Measurements from ENCODE around the gene RUFY3.
"Not testable (repeated sequence)": the region's sequence is repeated elsewhere in the genome, so short reads cannot be mapped to it uniquely, and the experiment has no call there.

RUFY3 gene

GRCh38 chr4:70678383-70678999, 43.3 kb upstream of the RUFY3 start:
- no peak overlapping the region for H3K9ac ChIP-seq (ENCODE audit: low read length)
- H4K91ac ChIP-seq (ENCODE audit: low read depth, low read length): no peak overlapping the region
- no peak overlapping the region for H3K4ac ChIP-seq (ENCODE audit: low read depth, low read length)
- no peak overlapping the region for H3K14ac ChIP-seq (ENCODE audit: low read length)
- H3K4me1 ChIP-seq (ENCODE audit: control insufficient read depth in 1 of 2, insufficient read depth in 2 of 2, low read length in 2 of 2): no peaks in the 10 kb centered on the region
- H3K79me1 ChIP-seq (ENCODE audit: low read length): no peaks in the 10 kb centered on the region
- WGBS (ENCODE audit: extremely low coverage, insufficient coverage, insufficient read length): 100% methylated on average over 1 of the region's 1 CpG
- no peak overlapping the region for H2AFZ ChIP-seq (ENCODE audit: insufficient read depth, low read length, poor library complexity)
- no peaks in the 10 kb centered on the region for H3K36me3 ChIP-seq (ENCODE audit: control insufficient read depth in 1 of 2, insufficient read depth in 2 of 2, low read length in 2 of 2)
- no peaks in the 10 kb centered on the region for H3K79me2 ChIP-seq (ENCODE audit: control insufficient read depth, insufficient read depth, low read length, poor library complexity)
- H2BK12ac ChIP-seq (ENCODE audit: low read length): no peak overlapping the region
- no peak overlapping the region for H3K4me2 ChIP-seq (ENCODE audit: low read length)
- no peaks in the 10 kb centered on the region for H3K9me3 ChIP-seq (ENCODE audit: insufficient read depth, low read depth, low read length)
- H3K4me3 ChIP-seq (ENCODE audit: low read depth, low read length): no peak overlapping the region
- no peak for DNase-seq
- no peak overlapping the region for H2BK5ac ChIP-seq (ENCODE audit: low read depth, low read length, poor library complexity)
- no peak overlapping the region for H3K27ac ChIP-seq (ENCODE audit: low read depth, low read length)
- no peak overlapping the region for H4K12ac ChIP-seq (ENCODE audit: low read depth, low read length)
- H3K27me3 ChIP-seq (ENCODE audit: insufficient read depth, low read length): no peaks in the 10 kb centered on the region
- no peak overlapping the region for H4K8ac ChIP-seq (ENCODE audit: low read depth, low read length)
- H2AK5ac ChIP-seq (ENCODE audit: low read length): no peak overlapping the region
- H3K23ac ChIP-seq (ENCODE audit: low read length): no peak overlapping the region
- H3K18ac ChIP-seq (ENCODE audit: low read length): no peak overlapping the region
- H2BK120ac ChIP-seq (ENCODE audit: insufficient read depth, low read length, poor library complexity): no peak overlapping the region

- Histone ChIP-seq H3K23ac (ENCODE audit: low read length) (no peak overlapping the region), H3K4me1 (ENCODE audit: control insufficient read depth in 1 of 2, insufficient read depth in 2 of 2, low read length in 2 of 2) (no peaks in the 10 kb centered on the region)
Measured at GRCh38 chr4:70680934-70681333, 40.8 kb upstream of the RUFY3 start.

GRCh38 chr4:70681704-70682103, 40.1 kb upstream of the RUFY3 start:
- Histone ChIP-seq H3K14ac (ENCODE audit: low read length) (no peak overlapping the region), H3K4ac (ENCODE audit: low read depth, low read length) (no peak overlapping the region), H3K23ac (ENCODE audit: low read length) (no peak overlapping the region), H3K79me2 (ENCODE audit: control insufficient read depth, insufficient read depth, low read length, poor library complexity) (no peaks in the 10 kb centered on the region), H3K4me2 (ENCODE audit: low read length) (no peak overlapping the region), H3K27ac (ENCODE audit: low read depth, low read length) (no peak overlapping the region), H2BK12ac (ENCODE audit: low read length) (no peak overlapping the region), H4K8ac (ENCODE audit: low read depth, low read length) (no peak overlapping the region), H3K79me1 (ENCODE audit: low read length) (no peaks in the 10 kb centered on the region), H4K12ac (ENCODE audit: low read depth, low read length) (no peak overlapping the region), H3K4me1 (ENCODE audit: control insufficient read depth in 1 of 2, insufficient read depth in 2 of 2, low read length in 2 of 2) (no peaks in the 10 kb centered on the region), H2BK5ac (ENCODE audit: low read depth, low read length, poor library complexity) (no peak overlapping the region), H2AFZ (ENCODE audit: insufficient read depth, low read length, poor library complexity) (no peak overlapping the region), H2BK120ac (ENCODE audit: insufficient read depth, low read length, poor library complexity) (no peak overlapping the region), H3K27me3 (ENCODE audit: insufficient read depth, low read length) (no peaks in the 10 kb centered on the region), H4K91ac (ENCODE audit: low read depth, low read length) (no peak overlapping the region), H3K4me3 (ENCODE audit: low read depth, low read length) (no peak overlapping the region), H2AK5ac (ENCODE audit: low read length) (no peak overlapping the region), H3K18ac (ENCODE audit: low read length) (no peak overlapping the region), H3K9ac (ENCODE audit: low read length) (no peak overlapping the region), H3K9me3 (ENCODE audit: insufficient read depth, low read depth, low read length) (no peaks in the 10 kb centered on the region), H3K36me3 (ENCODE audit: control insufficient read depth in 1 of 2, insufficient read depth in 2 of 2, low read length in 2 of 2) (no peaks in the 10 kb centered on the region)
- no peak for DNase-seq

More at GRCh38 chr4:70680934-70681333, 40.8 kb upstream of the RUFY3 start:
- no peak overlapping the region for H2BK5ac ChIP-seq (ENCODE audit: low read depth, low read length, poor library complexity)
- no peaks in the 10 kb centered on the region for H3K36me3 ChIP-seq (ENCODE audit: control insufficient read depth in 1 of 2, insufficient read depth in 2 of 2, low read length in 2 of 2)
- H2AFZ ChIP-seq (ENCODE audit: insufficient read depth, low read length, poor library complexity): no peak overlapping the region
- no peak for DNase-seq
- no peak overlapping the region for H2AK5ac ChIP-seq (ENCODE audit: low read length)
- H3K4ac ChIP-seq (ENCODE audit: low read depth, low read length): no peak overlapping the region
- no peak overlapping the region for H4K91ac ChIP-seq (ENCODE audit: low read depth, low read length)
- H2BK120ac ChIP-seq (ENCODE audit: insufficient read depth, low read length, poor library complexity): no peak overlapping the region
- no peak overlapping the region for H3K9ac ChIP-seq (ENCODE audit: low read length)
- no peaks in the 10 kb centered on the region for H3K27me3 ChIP-seq (ENCODE audit: insufficient read depth, low read length)
- H4K12ac ChIP-seq (ENCODE audit: low read depth, low read length): no peak overlapping the region
- H3K14ac ChIP-seq (ENCODE audit: low read length): no peak overlapping the region
- no peak overlapping the region for H2BK12ac ChIP-seq (ENCODE audit: low read length)
- no peak overlapping the region for H4K8ac ChIP-seq (ENCODE audit: low read depth, low read length)
- no peaks in the 10 kb centered on the region for H3K79me1 ChIP-seq (ENCODE audit: low read length)
- no peak overlapping the region for H3K27ac ChIP-seq (ENCODE audit: low read depth, low read length)
- H3K9me3 ChIP-seq (ENCODE audit: insufficient read depth, low read depth, low read length): no peaks in the 10 kb centered on the region
- H3K4me2 ChIP-seq (ENCODE audit: low read length): no peak overlapping the region
- H3K4me3 ChIP-seq (ENCODE audit: low read depth, low read length): no peak overlapping the region
- H3K18ac ChIP-seq (ENCODE audit: low read length): no peak overlapping the region
- no peaks in the 10 kb centered on the region for H3K79me2 ChIP-seq (ENCODE audit: control insufficient read depth, insufficient read depth, low read length, poor library complexity)

GRCh38 chr4:70682142-70682541, 39.6 kb upstream of the RUFY3 start:
- H4K8ac ChIP-seq (ENCODE audit: low read depth, low read length); H3K4me3 ChIP-seq (ENCODE audit: low read depth, low read length); H3K18ac ChIP-seq (ENCODE audit: low read length); H2BK120ac ChIP-seq (ENCODE audit: insufficient read depth, low read length, poor library complexity); H3K27ac ChIP-seq (ENCODE audit: low read depth, low read length); H3K9me3 ChIP-seq (ENCODE audit: insufficient read depth, low read depth, low read length); H3K9ac ChIP-seq (ENCODE audit: low read length); H3K4me1 ChIP-seq (ENCODE audit: control insufficient read depth in 1 of 2, insufficient read depth in 2 of 2, low read length in 2 of 2); H3K79me2 ChIP-seq (ENCODE audit: control insufficient read depth, insufficient read depth, low read length, poor library complexity); H2BK5ac ChIP-seq (ENCODE audit: low read depth, low read length, poor library complexity); H3K14ac ChIP-seq (ENCODE audit: low read length); DNase-seq; H3K27me3 ChIP-seq (ENCODE audit: insufficient read depth, low read length); H2BK12ac ChIP-seq (ENCODE audit: low read length); H3K4ac ChIP-seq (ENCODE audit: low read depth, low read length); H3K79me1 ChIP-seq (ENCODE audit: low read length); H4K12ac ChIP-seq (ENCODE audit: low read depth, low read length); H3K36me3 ChIP-seq (ENCODE audit: control insufficient read depth in 1 of 2, insufficient read depth in 2 of 2, low read length in 2 of 2); H3K4me2 ChIP-seq (ENCODE audit: low read length); H2AK5ac ChIP-seq (ENCODE audit: low read length); H4K91ac ChIP-seq (ENCODE audit: low read depth, low read length); H3K23ac ChIP-seq (ENCODE audit: low read length); H2AFZ ChIP-seq (ENCODE audit: insufficient read depth, low read length, poor library complexity): not testable (repeated sequence)
- no CpG with 5 or more reads among the region's 3 CpGs for WGBS (ENCODE audit: extremely low coverage, insufficient coverage, insufficient read length)
